GM21737 (cell line): ENCODE data around the gene ZHX3.
"Not testable (repeated sequence)": the region's sequence is repeated elsewhere in the genome, so short reads cannot be mapped to it uniquely, and the experiment has no call there.

ENCODE experiments used
- ATAC-seq: cut with Tn5 transposase; IDR thresholded peaks from one replicate; pipeline ENCODE4 v1.9.1; 2021; ENCODE audit warnings: mild to moderate bottlenecking, moderate library complexity; ENCODE audit not compliant: unreplicated experiment

Gene ZHX3

GRCh38 chr20:41261260-41261659 lies 56.3 kb downstream of the ZHX3 start:
- ATAC-seq: no peak

- no peak for ATAC-seq
Measured at GRCh38 chr20:41260734-41261220, 56.8 kb downstream of the ZHX3 start.

GRCh38 chr20:41259309-41259708 lies 58.2 kb downstream of the ZHX3 start:
- no peak for ATAC-seq

DNA sequence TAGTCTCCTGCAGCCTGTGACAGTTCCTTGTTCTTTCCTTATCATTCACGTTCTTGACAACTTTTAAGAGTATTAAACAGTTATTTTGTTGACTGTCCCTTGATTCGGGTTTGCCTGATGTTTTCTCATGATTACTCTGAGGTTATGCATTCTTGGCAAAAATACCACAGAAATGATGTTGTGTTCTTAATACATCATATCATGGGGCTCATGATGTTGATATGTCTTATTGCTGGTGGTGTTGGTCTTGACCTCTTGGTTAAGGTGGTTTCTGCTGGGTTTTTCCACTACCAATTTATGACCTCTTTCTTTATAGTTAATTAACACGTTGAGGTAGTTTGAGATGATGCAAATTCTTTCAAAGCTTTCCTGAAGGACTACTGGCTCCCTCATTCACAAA lies 59.1 kb downstream of the ZHX3 start:
- ATAC-seq: no peak

DNA sequence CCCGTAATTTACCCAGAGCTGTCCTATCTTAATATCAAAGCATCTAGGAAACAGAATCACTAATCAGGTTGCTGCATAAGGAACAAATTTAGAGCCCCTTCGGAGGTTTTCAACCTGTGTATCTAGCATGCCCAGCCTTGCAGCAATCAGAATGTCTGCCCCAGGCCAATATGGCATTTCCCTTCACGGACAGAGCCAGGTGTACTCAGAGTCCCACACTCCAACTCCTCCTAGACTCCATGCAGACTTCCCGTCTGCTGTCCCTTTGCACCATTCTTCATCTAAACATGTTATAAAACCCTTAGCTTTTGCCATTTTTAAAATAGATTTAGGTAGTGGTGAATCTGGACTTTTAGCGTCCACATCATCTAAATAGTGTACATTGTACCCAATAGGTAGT lies 61.0 kb downstream of the ZHX3 start:
- ATAC-seq: no peak

- no peak for ATAC-seq
Measured at GRCh38 chr20:41255655-41256054, 61.9 kb downstream of the ZHX3 start.

- ATAC-seq: no peak
Measured at GRCh38 chr20:41249411-41250281, 67.9 kb downstream of the ZHX3 start.

DNA sequence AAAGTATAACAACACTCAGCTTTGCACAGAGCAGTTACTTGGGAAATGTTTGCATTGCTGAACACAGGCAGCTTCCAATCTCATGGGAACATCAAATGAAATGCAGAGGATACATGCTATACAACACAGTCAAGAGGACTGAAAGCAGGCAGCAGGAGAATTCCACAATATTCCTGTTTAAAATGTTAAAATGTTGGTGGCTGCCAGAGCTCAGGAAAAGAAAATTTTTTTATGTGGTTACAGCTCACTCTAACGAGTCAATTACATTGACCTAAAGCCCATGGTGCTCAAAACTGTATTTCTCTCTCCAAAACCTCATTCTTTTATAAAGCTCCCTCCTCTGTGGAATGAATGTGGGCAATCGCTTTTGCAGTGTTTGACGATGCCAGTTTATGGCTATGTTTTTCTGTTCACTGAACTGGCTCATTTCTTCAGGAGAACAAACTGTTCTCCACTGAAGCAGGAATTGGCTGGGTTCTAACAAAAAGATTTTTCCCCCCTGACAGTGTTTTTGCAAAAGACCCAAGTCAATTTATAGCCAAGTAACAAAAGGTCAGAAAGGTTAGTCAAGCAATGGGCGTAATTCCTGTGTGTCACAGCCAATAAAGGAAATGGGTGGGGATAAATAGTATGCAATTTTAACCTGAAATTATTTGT lies 69.0 kb downstream of the ZHX3 start:
- no peak for ATAC-seq

GRCh38 chr20:41247523-41248367 lies 69.8 kb downstream of the ZHX3 start:
- ATAC-seq: no peak

DNA sequence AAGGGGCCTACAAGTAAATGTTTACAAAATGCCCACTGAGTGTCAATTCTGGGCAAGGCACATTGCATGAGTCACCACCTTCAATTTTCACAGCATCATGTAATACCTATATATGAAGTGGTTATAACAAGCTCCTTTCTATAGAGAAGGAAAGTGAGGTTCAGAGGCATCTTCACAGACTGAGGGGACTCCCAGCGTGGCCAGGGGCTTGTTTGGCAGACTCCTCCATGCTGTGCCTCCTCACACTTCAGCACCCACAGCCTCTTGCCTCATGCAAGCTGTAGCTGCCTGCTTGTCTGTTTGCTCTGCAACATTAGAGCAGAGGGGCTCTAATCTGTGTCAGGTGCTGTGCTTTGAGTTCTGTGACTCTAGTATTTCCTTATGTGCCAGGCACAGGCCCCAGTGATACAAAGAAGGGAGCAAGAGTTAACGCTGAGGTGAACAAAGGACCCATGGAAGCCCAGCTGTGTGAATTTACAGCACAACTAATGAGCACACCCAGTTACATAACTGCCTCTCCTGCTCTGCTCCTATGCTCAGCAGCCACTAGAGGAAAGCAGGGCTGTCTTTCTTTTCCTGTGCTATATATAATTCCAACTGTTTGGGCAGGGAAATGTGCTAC lies 72.3 kb downstream of the ZHX3 start:
- no peak for ATAC-seq

DNA sequence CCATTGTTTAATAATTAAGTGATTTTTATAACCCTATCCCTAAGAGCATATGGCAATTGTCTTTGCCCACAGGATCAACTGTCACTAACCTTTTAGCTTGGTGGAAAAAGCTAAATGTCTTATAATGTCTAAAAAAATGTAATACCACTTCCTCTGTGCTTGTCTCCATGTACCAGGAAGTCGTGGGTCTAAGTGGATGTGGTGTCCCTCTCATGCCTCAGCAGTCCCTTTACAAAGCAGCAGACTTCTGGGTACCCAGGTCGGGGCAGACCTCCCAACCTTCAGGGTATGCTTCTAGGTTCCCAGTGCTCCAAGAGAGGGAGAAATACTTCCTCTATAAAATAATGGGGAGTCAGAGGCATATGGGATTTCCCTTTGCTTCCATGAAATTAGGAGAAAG lies 74.7 kb downstream of the ZHX3 start:
- ATAC-seq: no peak

GRCh38 chr20:41242352-41242751 lies 75.2 kb downstream of the ZHX3 start:
- no peak for ATAC-seq

- ATAC-seq: not testable (repeated sequence)
Measured at GRCh38 chr20:41237233-41237632, 80.3 kb downstream of the ZHX3 start.

DNA sequence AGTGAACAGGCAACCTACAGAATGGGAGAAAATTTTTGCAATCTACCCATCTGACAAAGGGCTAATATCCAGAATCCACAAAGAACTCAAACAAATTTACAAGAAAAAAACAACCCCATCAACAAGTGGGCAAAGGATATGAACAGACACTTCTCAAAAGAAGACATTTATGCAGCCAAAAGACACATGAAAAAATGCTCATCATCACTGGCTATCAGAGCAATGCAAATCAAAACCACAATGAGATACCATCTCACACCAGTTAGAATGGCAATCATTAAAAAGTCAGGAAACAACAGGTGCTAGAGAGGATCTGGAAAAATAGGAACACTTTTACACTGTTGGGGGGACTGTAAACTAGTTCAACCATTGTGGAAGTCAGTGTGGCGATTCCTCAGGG lies 80.7 kb downstream of the ZHX3 start:
- not testable (repeated sequence) for ATAC-seq

GRCh38 chr20:41234546-41234945 lies 83.0 kb downstream of the ZHX3 start:
- no peak for ATAC-seq

- no peak for ATAC-seq
Measured at GRCh38 chr20:41234041-41234440, 83.5 kb downstream of the ZHX3 start.

DNA sequence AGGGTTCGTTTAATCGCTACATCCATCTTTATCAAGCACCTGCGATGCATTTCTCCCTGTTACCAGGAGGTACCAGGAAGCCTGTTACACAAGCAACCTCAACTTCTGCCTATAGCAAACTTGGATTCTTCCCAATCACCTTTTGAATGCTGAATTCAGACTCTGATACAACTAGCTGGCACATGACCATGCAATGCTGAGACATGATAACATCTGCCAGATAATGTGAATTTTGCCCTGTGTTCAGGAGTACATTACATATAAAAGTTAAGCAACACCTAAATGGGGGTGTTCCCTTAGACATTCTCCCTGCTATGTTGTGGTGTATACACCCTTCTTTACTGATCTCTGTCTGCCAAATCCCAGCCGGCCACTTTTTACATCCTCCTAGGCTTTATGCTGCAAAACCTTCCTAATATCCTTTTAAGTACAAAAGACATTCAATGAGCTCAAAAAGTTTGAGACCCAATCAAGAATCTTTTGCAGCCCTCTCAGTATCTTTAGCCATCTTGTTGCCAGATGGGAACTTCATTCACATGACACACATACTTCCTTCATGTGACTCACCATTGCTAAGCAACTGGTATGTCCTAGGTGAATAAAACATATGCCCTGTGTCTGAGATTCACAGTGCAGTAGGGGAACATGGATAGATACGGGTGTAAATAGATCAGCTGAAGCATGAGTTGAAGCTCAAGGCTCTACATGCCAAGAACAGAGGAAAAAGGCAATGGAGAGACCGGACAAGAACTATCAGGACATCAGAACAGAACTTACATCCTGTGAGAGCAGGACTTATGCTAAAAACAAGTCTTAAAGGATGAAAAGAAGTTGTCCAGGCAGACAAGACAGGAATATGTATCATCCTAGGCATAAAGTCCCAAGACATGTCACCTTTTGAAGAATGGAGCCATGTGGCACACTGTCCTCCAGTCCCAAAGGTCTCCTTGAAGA lies 84.3 kb downstream of the ZHX3 start:
- ATAC-seq: no peak

DNA sequence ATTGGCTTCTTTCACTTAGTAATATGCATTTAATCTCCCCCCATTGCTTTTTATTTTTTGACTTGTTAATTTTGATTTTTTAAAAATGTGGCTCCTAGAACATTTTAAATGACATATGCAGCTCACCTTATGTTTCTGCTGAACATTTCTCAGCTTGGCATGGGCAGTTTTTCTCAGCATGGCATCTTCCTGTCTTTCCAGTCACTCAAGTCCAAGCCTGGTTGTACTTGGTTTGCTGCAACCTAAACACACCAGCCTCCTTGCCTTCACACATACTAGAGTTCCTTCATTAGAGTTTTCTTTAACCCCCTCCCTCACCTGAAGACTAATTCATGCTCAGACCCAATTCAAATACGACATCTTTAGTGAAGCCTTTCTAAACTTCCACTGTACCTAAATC lies 86.4 kb downstream of the ZHX3 start:
- no peak for ATAC-seq

DNA sequence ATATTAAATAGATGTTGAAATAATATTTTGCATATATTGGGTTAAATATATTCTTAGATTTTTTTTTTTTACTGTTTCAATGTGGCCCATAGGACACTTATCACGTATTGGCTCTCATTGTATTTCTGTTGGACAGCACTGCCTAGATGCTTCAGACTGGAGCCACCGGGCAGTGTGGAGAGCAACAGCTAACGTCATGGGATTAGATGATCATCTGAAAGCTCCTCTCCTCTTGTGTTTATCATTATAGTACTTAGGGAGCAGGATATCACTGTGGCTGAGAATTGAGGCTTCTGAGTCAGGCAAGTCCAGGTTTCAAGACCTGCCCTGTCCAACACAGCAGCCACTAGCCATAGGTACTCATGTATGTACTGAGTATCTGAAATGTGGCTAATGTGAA lies 87.4 kb downstream of the ZHX3 start:
- no peak for ATAC-seq

GRCh38 chr20:41229259-41229658 lies 88.3 kb downstream of the ZHX3 start:
- no peak for ATAC-seq
